HTR-8/SVneo (cell line): Measurements from ENCODE around the gene LYPD6B.
A peak's percentile ranks its signal among the peaks of the same experiment; 100 is the strongest.

Experiments
- DNase-seq: peaks from one replicate; pipeline ENCODE4 v3.0.0; 2011; ENCODE audit warnings: low spot score, mixed read lengths; ENCODE audit not compliant: insufficient read length
- FAIRE-seq: peaks from 2 replicates; lab custom pipeline; 2011; peaks lifted over from hg19 to GRCh38; lab: Jason Lieb, UNC

LYPD6B gene

DNA sequence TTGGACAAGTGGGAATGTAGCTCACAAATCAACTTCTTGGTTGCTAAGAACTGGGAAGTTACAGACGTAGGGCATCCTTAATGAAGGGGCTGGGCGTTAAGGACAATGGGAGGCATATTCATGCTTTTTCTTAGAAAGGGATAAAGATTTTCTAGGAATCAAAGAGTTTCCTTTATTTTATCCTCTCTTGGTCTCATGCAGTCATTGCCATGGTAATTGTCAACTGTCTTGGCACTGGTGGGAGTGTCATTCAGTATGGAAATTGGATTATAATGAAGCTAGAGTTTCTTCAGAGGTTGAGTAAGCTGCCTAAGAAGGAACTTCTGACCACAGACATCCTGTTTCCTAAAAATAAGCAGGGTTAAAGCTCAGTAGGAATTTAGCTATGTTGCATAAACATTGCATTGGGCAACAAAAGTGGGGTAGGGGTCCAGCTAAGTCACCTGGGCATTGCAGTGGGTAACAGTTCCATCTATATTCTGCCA, 114.0 kb downstream of the LYPD6B start:
- DNase-seq = no peak
- no peak for FAIRE-seq

DNA sequence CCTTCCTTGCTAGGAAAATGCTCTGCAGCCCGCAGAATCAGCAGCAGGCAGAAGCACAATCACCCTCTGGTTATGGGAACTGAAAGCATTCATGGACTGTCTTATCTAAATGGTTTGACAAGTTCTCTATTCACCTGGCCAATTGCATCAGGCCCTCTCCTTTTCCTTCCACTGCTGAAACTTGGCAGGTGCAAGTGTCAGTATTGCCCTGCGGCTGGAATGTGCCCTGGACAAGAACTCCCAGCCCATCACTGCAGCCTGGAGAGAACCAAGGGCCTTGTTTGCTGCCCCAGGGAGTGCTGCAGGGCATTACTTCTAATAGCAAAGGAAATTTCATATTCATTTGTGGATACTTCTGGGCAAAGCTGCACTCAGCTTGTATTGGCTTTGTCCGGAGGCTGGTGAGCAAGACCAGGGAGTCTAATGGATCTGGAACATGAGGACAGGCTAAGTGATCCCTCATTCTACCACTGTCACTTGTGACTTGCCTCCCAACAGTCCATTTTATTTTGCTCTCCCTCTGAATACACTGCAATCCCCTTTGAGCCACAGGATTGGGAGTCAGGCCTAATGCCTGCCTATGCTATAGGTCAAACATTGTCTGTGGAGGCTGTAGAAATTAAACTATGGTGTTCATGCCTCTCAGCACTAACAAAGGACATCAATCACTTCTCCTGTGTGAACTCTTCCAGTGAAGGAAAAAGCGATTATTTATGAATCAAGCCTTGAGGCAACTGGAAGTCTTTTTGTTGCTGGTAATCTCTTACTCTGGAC, 116.9 kb downstream of the LYPD6B start:
- no peak for FAIRE-seq

DNA sequence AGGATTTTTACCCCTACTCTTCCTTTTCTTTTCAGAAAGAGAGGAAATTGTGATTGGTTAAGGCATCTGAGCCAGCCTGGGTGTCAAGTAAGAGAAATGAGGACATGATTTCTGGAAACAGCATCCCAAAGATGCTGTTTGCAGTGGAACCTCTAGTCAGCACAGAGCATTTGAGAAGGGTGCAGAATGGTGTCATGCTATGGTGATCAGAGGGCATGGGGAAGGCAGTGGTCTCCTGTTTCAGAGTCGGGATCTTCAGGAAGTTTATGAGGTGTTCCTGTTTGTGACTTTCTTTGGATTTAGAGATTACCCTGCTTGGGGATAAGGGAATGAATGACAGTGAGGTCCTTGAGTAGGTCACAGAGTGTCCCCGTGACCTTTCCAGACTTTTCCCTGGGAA, 117.5 kb downstream of the LYPD6B start:
- DNase-seq (no peak), FAIRE-seq (no peak)

More for the DNA sequence above, 116.9 kb downstream of the LYPD6B start:
- DNase-seq = no peak

DNA sequence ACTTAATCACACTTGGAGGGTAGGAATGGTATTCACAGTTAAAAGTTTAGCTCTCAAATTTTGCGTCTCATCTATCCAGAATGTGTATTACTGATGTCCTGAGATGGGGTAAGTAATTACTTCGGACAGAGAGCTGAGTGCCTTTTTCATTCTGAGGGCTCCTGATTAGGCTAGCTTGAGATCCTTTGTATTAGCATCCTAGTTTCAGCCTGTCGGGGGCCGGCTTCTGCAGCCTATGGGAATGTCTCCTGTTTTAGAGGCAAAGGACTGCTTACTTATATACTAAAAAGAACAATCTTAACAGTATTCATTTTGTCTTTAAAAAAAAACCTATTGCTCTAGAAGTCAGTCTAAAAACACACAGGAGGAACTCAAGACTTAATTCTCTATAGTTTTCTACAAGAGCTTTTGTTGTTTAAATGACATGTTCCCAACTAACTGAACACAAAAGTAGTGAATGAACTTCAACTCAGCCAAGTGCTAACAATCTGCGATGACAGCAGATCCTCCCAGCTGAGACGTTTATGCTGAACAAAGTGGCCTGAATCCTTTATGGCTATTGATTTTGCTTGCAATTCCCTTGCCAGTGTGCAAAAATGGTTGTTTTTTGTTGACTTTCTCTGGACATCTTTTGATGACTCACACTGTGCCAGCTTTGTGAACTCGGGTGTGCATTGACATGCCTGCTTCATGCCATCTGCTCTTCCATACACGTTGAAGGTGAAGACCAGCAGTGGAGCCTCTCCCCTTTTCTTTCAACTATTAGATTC, 118.7 kb downstream of the LYPD6B start:
- FAIRE-seq = no peak
- DNase-seq = no peak

DNA sequence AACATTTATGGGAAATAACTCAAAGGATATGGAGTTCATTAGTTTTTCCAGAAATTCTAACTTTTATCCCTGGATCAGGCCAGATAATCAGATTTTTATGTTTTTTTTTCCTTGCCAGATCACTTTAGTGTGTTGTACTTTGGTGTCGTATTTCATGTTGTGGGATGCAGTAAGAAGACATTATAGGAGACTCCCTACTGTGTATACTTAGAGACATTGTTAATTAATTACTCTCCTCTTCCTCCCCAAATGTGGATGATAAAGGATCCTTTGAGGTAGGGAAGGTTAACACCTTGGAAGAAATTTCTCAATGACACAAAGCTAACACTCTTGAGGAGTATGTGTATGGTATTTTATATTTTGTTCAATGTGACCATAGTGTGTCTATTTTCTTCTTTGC, 120.5 kb downstream of the LYPD6B start:
- DNase-seq (no peak), FAIRE-seq (no peak)

DNA sequence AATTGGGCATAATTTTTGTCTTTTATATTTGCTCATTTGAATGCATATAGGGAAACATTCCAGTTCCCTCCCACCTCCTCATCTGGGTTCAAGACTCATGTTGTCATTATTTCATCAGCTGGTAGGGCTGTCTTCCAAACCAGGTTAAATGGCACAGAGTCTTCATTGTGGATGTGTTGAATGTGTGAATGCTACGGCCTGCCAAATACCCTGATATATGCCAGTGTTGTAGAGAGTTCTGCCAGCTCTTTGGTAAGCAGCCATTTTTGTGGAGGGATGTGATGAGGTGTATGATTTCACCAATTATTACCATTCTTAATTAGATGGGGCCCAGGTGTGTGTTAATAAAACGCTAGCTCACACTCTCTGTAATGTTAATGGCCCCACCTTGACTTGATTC, 121.7 kb downstream of the LYPD6B start:
- no peak for DNase-seq

DNA sequence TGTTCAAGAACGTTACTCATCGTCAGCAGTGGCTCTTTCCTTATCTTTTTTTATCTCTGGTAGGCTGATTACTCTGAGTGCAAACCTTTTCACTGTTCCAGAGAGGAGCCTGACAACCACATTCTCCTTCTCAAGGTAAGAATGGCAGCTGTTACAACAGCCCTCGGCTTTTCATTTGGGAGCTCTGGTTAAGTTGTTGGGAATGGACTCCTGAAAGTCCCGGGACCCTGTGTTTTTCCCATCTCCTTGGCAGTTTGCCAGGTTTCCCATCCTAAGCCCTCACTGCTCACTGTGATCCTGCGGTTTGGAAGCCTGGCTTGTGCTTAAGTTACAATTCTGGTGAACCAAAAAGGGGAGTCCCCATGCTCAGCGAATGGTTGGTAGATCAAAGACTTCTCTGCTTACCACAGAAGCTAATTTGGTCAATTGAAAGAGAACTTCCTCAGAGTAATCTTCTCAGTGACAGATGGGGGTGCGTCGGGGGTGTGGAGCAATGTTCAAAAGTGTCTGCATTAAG, 122.3 kb downstream of the LYPD6B start:
- DNase-seq = no peak
- FAIRE-seq = no peak

More for the DNA sequence above, 121.7 kb downstream of the LYPD6B start:
- no peak for FAIRE-seq

DNA sequence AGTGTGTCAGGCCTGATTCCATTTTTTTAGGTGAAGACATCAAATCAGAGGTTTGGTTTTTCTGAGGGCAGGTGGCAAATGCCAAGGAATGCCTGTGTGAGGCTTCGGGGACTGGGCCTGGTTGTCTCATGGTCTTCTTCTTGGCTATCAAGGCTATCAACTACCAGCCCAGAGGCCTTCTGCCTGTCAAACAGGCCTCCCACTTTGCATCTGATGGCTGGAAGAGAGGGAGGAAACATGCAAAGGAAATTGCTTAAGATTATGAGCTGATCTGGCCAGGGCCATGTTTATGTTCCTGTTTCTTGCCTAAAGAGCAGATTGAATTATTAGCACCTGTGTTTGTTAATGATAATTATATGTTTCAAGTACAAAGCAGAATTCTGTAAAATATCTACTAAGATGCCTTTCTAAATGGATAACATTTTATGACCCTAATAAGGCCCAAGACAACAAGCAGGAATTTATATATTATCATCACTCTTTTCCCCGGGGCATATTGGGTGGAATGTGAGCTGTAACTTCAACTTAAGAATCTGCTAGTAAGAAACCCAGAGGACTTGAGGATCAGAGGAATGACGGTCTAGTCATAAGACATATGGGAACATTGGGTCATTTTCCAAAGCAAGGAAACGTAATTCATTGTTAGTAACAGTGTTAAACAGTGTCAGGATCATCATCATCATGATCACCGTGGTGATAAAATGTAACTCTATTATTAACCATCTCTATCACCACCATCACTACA, 123.2 kb downstream of the LYPD6B start:
- FAIRE-seq (no peak), DNase-seq (peak; percentile 22)

DNA sequence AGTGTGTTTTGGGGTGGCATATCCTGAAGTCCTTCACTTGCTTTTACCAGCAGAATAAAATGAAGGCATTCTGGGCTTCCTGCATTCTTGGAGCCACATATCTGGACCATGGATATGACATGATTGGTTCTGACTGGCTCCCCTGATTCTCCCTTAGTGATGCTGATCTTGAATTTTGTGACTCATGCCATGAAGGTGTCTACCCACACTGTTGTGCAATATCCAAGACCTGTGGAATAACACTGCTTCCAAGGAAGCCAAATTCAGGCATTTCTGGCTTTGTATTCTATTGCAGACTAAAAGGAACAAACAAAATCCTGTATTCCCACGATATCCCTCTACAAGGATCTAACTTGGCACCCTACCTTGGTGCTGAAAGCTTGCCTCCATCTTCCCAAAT, 125.8 kb downstream of the LYPD6B start:
- FAIRE-seq = no peak
- DNase-seq = no peak

DNA sequence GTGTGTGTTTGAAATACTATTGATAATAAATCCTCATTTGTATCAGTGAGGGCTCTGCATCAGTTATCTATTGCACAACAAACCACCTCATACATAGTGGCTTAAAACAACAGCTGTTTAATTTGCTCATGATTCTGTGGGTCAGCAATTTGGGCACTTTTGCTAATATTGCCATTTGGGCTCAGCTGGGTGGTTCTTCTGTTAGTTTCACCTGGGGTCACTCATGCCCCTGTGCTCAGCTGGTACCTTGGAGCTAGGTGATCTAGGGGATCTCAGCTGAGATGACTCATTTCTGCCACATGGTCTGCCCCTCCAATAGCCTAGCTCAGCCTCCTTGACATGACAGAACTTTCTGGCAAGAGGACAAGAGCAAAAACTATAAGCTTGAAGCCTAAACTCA, 126.3 kb downstream of the LYPD6B start:
- no peak for DNase-seq
- FAIRE-seq = no peak

DNA sequence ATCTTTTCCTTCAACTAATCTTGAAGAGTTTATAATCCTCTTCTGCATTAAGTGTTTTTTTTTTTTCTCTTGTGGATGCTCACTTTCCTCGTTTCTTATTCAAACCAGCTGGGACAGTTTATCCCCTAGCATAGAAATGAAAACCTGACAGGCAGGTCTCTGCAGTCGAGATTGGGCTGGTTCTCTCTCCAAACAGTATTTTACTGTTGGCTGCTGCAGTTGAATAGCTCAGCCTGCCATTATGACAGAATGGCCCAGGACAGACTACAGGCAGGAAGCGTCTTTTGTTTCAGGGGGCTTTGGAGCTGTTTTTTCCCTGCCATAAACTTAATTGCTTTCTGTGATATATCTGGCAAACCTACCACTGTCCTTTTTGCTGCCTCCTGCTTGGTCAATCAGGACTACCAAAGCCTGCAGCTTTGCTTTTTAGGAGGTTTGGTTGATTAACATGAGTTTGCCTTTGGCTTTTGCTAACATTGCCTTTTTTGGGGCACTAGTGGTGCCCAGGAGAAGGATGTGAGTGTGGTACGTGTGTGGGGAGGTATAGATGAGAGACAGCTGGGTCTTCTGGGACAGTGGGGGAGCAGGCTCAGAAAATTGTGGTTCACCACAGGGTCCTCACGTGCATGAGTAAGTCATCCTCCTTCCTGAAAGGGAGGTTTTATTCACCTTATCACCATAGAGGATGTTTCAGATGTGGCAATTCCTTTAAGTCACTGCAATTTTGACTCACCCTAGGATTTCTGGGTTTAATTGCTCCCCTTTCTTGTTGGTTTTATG, 128.7 kb downstream of the LYPD6B start:
- DNase-seq (no peak), FAIRE-seq (no peak)

DNA sequence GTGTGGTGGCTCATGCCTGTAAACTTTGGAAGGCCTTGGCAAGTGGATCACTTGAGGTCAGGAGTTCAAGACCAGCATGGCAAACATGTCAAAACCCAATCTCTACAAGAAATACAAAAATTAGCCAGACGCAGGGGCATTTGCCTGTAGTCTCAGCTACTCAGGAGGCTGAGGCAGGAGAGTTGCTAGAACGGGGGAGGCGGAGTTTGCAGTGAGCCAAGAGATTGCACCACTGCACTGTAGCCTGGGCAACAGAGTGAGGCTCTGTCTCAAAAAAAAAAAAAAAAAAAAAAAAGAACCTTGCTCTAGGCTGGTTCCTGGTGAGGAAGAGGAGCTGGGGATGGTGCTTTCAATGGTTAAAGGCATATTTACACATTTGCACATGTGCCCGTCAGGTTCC, 129.4 kb downstream of the LYPD6B start:
- no peak for DNase-seq
- no peak for FAIRE-seq

DNA sequence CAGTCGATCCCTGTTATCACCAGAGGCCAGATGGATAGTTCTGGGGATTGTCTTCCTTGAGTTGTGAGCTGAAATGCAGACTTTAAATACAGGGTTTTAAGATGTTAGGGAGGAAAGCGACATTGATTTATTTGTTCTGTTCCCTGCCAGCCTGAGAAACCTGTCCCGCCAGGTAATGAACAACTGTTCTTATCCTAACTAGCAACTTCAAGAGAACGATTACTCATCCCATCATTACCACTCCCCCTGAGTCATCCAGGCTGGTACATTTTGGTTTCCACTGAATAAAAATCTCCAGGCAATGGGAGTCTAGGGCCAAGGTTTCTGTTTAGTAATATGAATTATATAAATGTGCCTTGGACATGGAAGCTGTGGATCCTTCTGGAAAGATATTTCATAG, 131.2 kb downstream of the LYPD6B start:
- FAIRE-seq (no peak), DNase-seq (no peak)

DNA sequence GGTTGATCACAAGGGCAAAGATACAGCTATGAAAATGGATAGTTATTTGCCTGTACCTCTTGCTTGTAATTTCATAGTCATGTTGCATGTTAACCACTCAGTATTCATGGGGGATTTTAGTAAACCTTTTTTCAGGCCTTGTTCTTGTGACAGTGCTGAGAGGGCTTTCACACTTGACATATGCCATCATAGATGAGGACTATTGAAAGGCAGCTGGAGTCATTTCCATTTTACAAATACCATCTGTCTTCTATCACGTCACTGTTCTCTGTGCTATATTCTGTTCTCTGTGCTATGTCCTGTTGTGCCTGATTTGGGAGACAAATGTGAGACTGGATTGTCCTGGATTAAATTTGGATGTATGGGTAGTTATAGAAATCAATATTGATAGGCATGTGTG, 131.7 kb downstream of the LYPD6B start:
- DNase-seq (no peak), FAIRE-seq (no peak)

DNA sequence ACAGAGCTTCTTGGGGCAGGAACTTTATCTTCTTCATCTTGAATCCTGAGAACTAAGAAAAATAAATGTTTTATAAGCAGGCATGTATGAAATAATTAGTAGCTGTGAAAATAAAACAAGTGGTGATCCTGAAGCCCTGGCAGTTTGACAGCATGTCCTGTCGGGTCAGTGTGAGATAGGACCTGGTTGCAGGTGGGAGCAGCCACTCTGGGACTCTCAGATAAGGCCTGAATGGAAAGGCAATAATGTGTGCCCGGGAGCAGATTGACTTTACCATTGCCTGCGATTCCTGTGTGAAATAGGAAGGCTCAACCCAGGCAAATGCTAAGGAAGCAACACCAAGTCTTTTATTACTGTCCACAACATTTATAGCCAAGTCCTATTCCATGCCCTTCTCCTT, 132.4 kb downstream of the LYPD6B start:
- FAIRE-seq (no peak), DNase-seq (no peak)

DNA sequence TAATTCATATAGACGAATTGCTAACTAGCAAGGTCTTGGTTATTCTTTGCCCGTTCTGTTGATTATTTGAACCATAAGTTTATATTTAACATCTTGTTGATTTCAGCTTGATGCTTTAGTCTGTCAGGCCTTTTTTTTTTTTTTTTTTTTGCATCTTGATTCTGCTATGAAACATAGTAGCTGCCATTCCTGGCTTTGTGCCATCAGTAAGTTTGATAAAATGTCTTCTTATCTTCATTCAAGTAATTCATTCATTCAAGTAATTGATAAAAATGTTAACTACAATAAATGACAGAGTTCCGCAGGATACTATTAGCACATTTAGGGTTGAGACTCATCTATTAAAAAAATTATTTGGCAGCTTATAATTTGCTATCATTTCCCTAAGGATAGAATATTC, 134.7 kb downstream of the LYPD6B start:
- DNase-seq (no peak), FAIRE-seq (no peak)

DNA sequence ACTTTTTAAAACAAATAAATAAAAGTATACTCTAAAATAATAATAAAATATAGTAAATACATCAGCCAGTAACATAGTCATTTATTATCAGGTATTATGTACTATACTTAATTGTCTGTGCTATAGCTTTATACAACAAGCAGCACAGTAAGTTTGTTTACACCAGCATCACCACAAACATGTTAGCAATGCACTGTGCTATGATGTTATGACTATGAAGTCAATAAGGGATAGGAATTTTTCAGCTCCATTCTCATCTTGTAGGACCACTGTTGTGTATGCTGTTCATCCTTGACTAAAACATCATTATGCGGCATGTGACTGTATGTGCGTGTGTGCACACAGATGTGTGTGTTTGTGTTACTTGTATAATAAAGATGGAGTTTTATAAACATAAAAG, 137.5 kb downstream of the LYPD6B start:
- no peak for FAIRE-seq
- no peak for DNase-seq

DNA sequence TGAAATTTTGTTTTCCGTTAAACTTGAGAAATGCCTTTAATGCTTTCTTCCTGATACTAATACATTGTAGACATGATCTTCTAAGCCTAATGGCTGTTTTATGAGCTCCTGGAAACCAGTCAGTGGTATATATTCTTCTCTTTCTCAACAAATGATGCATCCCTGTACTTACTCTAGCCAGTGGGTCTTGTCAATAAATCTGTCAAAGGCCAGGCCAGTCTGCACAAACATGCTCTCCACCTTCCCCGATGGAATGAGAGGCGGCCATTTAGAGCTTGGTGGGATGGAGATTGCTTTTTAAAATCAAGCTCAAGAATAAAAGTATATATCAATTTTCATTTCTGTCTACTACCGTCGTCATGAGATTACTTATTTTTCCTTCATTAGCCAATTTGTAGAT, 140.1 kb downstream of the LYPD6B start:
- FAIRE-seq = no peak
- DNase-seq = no peak

DNA sequence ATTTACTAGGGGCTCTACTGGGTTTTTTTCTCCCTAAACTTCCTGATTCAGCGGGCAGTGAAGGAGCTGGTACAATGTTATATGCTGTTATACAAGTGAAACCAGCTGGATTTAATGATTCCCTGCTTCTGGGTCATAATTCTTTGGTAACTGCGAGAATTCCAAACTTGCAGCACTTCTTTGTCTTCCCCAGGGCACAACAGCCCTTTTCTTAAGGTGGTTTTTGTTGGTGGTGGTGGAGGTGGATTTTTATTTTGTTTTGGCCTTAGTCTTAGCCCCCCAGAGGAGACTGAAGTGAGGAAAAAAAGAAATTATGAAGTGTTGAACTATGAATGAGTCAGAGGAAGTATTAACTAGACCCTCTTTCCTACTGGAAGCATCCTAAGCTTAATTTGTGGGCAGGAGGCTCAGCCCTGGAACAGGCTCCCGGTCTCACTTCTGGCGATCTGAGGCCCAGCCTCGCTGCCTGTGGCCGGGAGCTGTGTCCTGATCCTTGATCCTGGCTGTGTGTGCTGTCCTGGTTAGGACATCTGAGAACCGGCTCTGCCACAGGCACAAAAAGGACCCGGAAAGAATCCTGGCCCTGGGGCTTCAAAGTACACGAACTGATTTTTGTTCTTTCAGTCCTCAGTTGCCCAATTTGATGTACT, 141.9 kb downstream of the LYPD6B start:
- DNase-seq (no peak), FAIRE-seq (no peak)
